Cardiac fibroblast (primary cell): ENCODE results near the gene PLET1.
A peak's percentile ranks its signal among the peaks of the same experiment; 100 is the strongest.

Source experiments
- DNase-seq, 2 donors: peaks; one replicate each; pipeline versions ENCODE4 v3.0.0 to v3.0.0-alpha.2; 2010; ENCODE audit warnings: low read depth in 2 of 2
- H3K4me3 ChIP-seq, 2 donors: replicated peaks in 1 of 2; 1 replicate in 1 of 2; 2 replicates in 1 of 2; pipeline ENCODE4 v1.5.1; 2011; ENCODE audit warnings: low read depth in 2 of 2, low read length in 2 of 2, mild to moderate bottlenecking in 2 of 2, moderate library complexity in 1 of 2
- TF ChIP-seq, protein P1 (sequence below): IDR thresholded peaks from one replicate; pipeline ENCODE4 v1.5.1; 2011; ENCODE audit warnings: low read depth, mild to moderate bottlenecking, low read length, inconsistent platforms

Gene PLET1

GRCh38 chr11:112277941-112278340 lies 17.3 kb upstream of the PLET1 start:
- H3K4me3 ChIP-seq = no peak overlapping the region
- TF ChIP-seq, protein P1, sequence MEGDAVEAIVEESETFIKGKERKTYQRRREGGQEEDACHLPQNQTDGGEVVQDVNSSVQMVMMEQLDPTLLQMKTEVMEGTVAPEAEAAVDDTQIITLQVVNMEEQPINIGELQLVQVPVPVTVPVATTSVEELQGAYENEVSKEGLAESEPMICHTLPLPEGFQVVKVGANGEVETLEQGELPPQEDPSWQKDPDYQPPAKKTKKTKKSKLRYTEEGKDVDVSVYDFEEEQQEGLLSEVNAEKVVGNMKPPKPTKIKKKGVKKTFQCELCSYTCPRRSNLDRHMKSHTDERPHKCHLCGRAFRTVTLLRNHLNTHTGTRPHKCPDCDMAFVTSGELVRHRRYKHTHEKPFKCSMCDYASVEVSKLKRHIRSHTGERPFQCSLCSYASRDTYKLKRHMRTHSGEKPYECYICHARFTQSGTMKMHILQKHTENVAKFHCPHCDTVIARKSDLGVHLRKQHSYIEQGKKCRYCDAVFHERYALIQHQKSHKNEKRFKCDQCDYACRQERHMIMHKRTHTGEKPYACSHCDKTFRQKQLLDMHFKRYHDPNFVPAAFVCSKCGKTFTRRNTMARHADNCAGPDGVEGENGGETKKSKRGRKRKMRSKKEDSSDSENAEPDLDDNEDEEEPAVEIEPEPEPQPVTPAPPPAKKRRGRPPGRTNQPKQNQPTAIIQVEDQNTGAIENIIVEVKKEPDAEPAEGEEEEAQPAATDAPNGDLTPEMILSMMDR = no peak
- peak in 1 of 2 donors; percentile 18 for DNase-seq

DNA sequence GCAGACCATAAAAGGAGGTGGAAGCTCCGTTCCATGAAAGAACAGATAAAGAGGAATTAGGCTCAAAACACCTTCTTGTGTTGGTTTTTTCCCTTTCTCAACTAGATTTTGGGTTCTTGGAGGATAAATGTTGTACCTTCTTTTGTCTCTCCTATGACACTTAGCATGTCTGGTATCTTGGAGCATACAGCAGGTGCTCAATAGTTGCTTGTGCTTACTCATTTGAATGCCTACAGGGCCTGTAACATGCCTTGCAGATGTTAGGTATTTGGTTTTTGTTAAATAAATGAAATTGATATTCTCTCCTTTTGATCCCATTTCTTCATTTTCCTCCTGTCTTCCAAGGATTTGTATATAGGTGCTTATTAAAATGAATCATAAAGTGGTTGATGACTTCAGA lies 16.4 kb upstream of the PLET1 start:
- DNase-seq = no peak
- TF ChIP-seq, protein P1 = no peak

DNA sequence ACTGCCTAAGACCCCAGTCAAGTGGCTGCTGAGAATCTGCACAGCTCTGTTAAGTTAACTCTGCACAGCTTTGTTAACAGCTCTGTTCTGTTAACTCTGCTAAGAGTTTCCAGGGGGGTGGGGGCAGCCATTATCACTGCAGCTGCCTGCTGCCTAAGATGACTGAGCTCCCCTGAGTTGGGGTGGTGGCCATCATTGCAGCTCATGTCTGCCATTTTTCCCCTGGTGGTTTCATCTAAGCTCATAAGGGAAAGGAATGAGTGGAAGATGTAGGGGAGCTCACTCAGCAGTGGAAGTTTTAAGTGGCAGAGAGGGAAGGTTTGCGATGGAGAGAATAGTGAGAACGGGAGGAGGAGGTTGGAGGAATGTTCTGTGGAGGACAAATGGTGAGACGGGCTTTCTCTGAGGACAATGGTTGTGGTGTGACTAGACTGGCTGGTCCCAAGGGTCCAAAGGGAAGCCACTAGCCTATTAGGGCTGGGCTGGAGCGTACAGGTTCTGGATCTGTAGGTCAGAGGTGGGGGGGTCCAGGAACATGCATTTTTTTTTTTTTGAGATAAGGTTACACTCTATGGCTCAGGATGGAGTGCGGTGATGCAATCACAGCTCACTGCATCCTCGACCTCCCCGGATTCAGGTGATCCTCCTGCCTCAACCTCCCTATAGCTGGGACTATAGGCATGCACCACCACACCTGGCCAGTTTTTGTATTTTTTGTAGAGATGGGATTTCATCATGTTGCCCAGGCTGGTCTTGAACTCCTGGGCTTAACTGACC lies 13.5 kb upstream of the PLET1 start:
- no peak overlapping the region for H3K4me3 ChIP-seq
- TF ChIP-seq, protein P1 = no peak
- DNase-seq = no peak

More for the DNA sequence above, 16.4 kb upstream of the PLET1 start:
- H3K4me3 ChIP-seq = no peak overlapping the region

- DNase-seq = no peak
- TF ChIP-seq, protein P1 = no peak
- no peak overlapping the region for H3K4me3 ChIP-seq
Observed at GRCh38 chr11:112273066-112273465, 12.4 kb upstream of the PLET1 start.

DNA sequence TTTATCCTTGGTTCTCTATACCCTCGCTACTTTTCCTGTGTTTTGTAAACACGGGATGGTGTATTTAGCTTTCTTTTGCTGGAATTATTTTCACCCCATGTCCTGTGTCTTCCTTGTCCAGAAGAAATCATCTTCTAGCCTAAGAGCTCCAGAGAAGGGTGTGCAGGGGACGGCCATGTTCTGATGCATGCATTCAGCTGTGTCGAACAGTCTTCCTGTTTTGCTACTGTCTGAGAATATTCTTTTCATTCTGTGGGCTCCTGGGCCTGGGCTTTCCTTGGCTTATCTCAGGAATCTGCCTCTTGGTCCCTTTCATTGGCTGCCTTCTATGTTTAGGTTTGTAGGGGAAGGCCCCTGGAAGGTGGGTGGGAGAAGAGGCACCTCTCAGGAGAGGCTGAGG lies 10.6 kb upstream of the PLET1 start:
- TF ChIP-seq, protein P1 = no peak
- DNase-seq = no peak
- no peak overlapping the region for H3K4me3 ChIP-seq

DNA sequence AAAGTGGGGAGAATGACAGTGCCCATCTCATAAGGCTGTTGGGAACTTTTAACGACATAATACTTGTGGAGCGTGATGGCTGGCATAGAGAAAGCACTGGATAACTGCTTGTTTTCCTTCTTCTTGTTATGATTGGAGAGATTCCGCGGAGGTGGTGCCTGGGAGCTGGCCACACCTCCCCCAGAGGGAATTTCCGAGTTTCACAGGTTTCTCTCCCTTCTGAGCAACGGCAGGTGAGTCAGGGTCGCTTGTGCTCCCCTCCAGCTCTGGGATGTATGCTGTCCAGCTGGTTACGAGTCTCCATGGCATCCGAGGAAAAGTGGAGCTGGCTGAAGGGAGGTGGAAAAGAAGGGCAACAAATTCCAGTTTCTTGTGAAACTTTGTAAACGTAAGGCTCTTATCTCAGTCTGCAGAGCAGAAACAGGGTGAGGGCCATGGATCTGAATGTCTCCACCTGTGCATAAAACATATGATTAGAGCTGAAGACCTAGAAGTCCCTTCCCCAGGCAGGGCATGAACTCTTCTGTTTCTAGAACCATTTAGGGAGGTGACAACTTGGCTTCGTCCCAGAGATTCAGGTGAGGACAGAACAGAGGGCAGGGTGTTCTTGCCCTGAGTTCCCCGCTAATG lies 10.0 kb upstream of the PLET1 start:
- H3K4me3 ChIP-seq = no peak overlapping the region
- DNase-seq = no peak
- TF ChIP-seq, protein P1 = no peak
